B cell (primary cell): ENCODE measurements around the gene CCDC192. TPM values are rescaled to one million over a fixed set of nuclear protein-coding genes. Genes with fewer than 3 reads are reported as not detected.

Experiments
- ATAC-seq: fragments of 200-7000 bp; cut with Tn5 transposase; one replicate; pipeline ENCODE4 v1.10.0; 2021; ENCODE audit warnings: low read depth, mild to moderate bottlenecking, moderate number of reproducible peaks, moderate library complexity
- CTCF ChIA-PET: fragments of 350-600 bp; sonication (Branson Sonifier 250); formaldehyde crosslinking; loops from one replicate; lab custom pipeline; 2021; ENCODE audit warnings: antibody characterized with exemption, inconsistent platforms; lab: Charles Lee
- POLR2A ChIA-PET: fragments of 350-600 bp; sonication (Branson Sonifier 250); formaldehyde crosslinking; loops from one replicate; lab custom pipeline; 2021; ENCODE audit warnings: antibody characterized with exemption; lab: Charles Lee
- DNase-seq: peaks from one replicate; pipeline ENCODE4 v3.0.0; 2013
- H2AFZ ChIP-seq: 2 replicates; pipeline ENCODE4 v1.6.1; 2012; ENCODE audit warnings: mild to moderate bottlenecking, low read depth, low read length; ENCODE audit not compliant: insufficient read depth, poor library complexity, severe bottlenecking
- H3K27ac ChIP-seq, 2 donors: 1 replicate in 1 of 2; 2 replicates in 1 of 2; pipeline ENCODE4 v1.5.1; 2012 to 2013; ENCODE audit warnings: low read length in 2 of 2, mild to moderate bottlenecking in 2 of 2, moderate library complexity in 1 of 2
- H3K27me3 ChIP-seq, 4 experiments: fragments of 200-600 bp in 1 of 4; sonication (generic) in 1 of 4; replicated peaks in 1 of 4; 1 replicate in 2 of 4; 2 replicates in 2 of 4; pipeline versions ENCODE4 v1.6.1 to v1.7.0; 2013 to 2016; ENCODE audit warnings: low read length in 3 of 4, mild to moderate bottlenecking in 2 of 4, mixed read lengths in 1 of 4, moderate library complexity in 1 of 4; ENCODE audit not compliant: insufficient read depth in 4 of 4, control insufficient read depth in 3 of 4; ENCODE audit errors: control extremely low read depth in 1 of 4
- H3K36me3 ChIP-seq, 2 experiments: replicated peaks in 1 of 2; 1 replicate in 1 of 2; 2 replicates in 1 of 2; pipeline versions ENCODE4 v1.6.1 to v1.7.1; 2013; ENCODE audit warnings: low read length in 1 of 2; ENCODE audit not compliant: insufficient read depth in 2 of 2, control insufficient read depth in 1 of 2; ENCODE audit errors: control extremely low read depth in 1 of 2, extremely low read depth in 1 of 2
- H3K4me1 ChIP-seq, 2 donors: fragments of 200-600 bp in 1 of 2; sonication (generic) in 1 of 2; 1 replicate in 1 of 2; 2 replicates in 1 of 2; pipeline versions ENCODE4 v1.5.1 to v1.6.1; 2013 to 2017; ENCODE audit warnings: low read length in 2 of 2; ENCODE audit not compliant: control insufficient read depth in 2 of 2, insufficient read depth in 2 of 2
- H3K4me2 ChIP-seq: replicated peaks from 2 replicates; pipeline ENCODE3; 2012; ENCODE audit warnings: mild to moderate bottlenecking, low read depth, low read length; ENCODE audit not compliant: poor library complexity, severe bottlenecking
- H3K4me3 ChIP-seq, 5 experiments: fragments of 200-600 bp in 1 of 5; sonication (generic) in 1 of 5; 1 replicate in 3 of 5; 2 replicates in 2 of 5; pipeline versions ENCODE4 v1.5.1 to v1.7.0; 2011 to 2016; ENCODE audit warnings: low read length in 4 of 5, mild to moderate bottlenecking in 4 of 5, low read depth in 2 of 5, control low read depth in 1 of 5, moderate library complexity in 1 of 5; ENCODE audit not compliant: insufficient read depth in 1 of 5; ENCODE audit errors: control extremely low read depth in 1 of 5, extremely low read depth in 1 of 5
- H3K79me2 ChIP-seq: fragments of 200-600 bp; sonication (generic); one replicate; pipeline ENCODE4 v1.6.0; 2016; ENCODE audit warnings: low read length; ENCODE audit not compliant: control insufficient read depth, insufficient read depth
- H3K9ac ChIP-seq: fragments of 200-600 bp; sonication (generic); 2 replicates; pipeline ENCODE4 v1.6.1; 2017; ENCODE audit warnings: mild to moderate bottlenecking, low read length, moderate library complexity
- H3K9me3 ChIP-seq, 3 donors: one replicate each; pipeline versions ENCODE4 v1.6.1 to v1.7.1; 2013; ENCODE audit warnings: low read length in 2 of 3; ENCODE audit not compliant: control insufficient read depth in 2 of 3, insufficient read depth in 1 of 3; ENCODE audit errors: control extremely low read depth in 1 of 3
- H4K20me1 ChIP-seq: 2 replicates; pipeline ENCODE4 v1.6.0; 2012; ENCODE audit warnings: mild to moderate bottlenecking, low read length; ENCODE audit not compliant: insufficient read depth, control insufficient read depth, poor library complexity, severe bottlenecking
- H3K27ac Mint-ChIP-seq: one replicate; pipeline ENCODE4 v1.8.0; 2021; ENCODE audit warnings: mixed read lengths
- H3K27me3 Mint-ChIP-seq: one replicate; pipeline ENCODE4 v1.8.0; 2021; ENCODE audit warnings: mixed read lengths
- H3K4me1 Mint-ChIP-seq: one replicate; pipeline ENCODE4 v1.8.0; 2021; ENCODE audit warnings: mixed read lengths
- H3K4me3 Mint-ChIP-seq: one replicate; pipeline ENCODE4 v1.8.0; 2021; ENCODE audit warnings: mixed read lengths
- H3K9me3 Mint-ChIP-seq: one replicate; pipeline ENCODE4 v1.8.0; 2022; ENCODE audit warnings: mixed read lengths; ENCODE audit not compliant: insufficient read depth
- CTCF ChIP-seq: fragments of 200-600 bp; IDR thresholded peaks from one replicate; pipeline ENCODE4 v1.8.0; 2022; ENCODE audit warnings: antibody characterized with exemption, mild to moderate bottlenecking
- EZH2 ChIP-seq: IDR thresholded peaks from 2 replicates; pipeline ENCODE4 v1.6.1; 2012; ENCODE audit warnings: borderline replicate concordance, low read depth, mild to moderate bottlenecking, moderate library complexity, low read length; ENCODE audit not compliant: insufficient read depth, poor library complexity, severe bottlenecking
- WGBS: methylation state at CpG from one replicate; pipeline ENCODE4 v1.1.5; 2013; ENCODE audit warnings: missing lambda C conversion rate; ENCODE audit not compliant: insufficient coverage; 5-methylcytosine and 5-hydroxymethylcytosine counted together
- intact Hi-C: fragments of 100-400 bp; cut with micrococcal nuclease; formaldehyde crosslinking; loops from one replicate; pipeline ENCODE4 v1.10.0; 2022
- polyA plus RNA-seq: library from polyadenylated mRNA; depleted of rRNA; stranded (reverse); fragments of >200 nt; gene quantifications from 2 replicates; pipeline ENCODE4 v1.2.3, GENCODE V29; 2012
- total RNA-seq, 2 donors: library from RNA; stranded (reverse); fragments of 120-200 nt in 1 of 2; gene quantifications; 1 replicate in 1 of 2; 2 replicates in 1 of 2; pipeline versions ENCODE4 v1.2.3 to v1.2.4, GENCODE V29; 2013 to 2022

Gene CCDC192
- total and polyA plus RNA-seq, 2 donors (not counting 1 experiment from before 2014, with no cell fraction given) = not detected

GRCh38 chr5:127697894-127698600 lies 5.1 kb upstream of the CCDC192 start:
- POLR2A ChIA-PET = no interaction called here
- CTCF ChIA-PET = no interaction called here
- ATAC-seq (no peak), DNase-seq (no peak)
- Histone ChIP-seq H3K27ac (no peak overlapping the region), H3K27me3 (no peaks in the 10 kb centered on the region), H3K79me2 (no peaks in the 10 kb centered on the region), H3K36me3 (no peaks in the 10 kb centered on the region), H3K9ac (no peak overlapping the region), H2AFZ (no peak overlapping the region), H3K9me3 (no peaks in the 10 kb centered on the region), H4K20me1 (no peaks in the 10 kb centered on the region), H3K4me2 (no peak overlapping the region), H3K4me1 (no peaks in the 10 kb centered on the region), H3K4me3 (no peak overlapping the region)
- H3K4me1 Mint-ChIP-seq = no peaks in the 10 kb centered on the region
- no peak overlapping the region for H3K27ac Mint-ChIP-seq
- intact Hi-C loops = no loop called here
- no peak overlapping the region for H3K4me3 Mint-ChIP-seq
- 88% methylated on average over 1 of the region's 2 CpGs for WGBS
- no peaks in the 10 kb centered on the region for H3K27me3 Mint-ChIP-seq
- TF ChIP-seq EZH2 (no peak), CTCF (no peak)
- H3K9me3 Mint-ChIP-seq = no peaks in the 10 kb centered on the region

- Histone ChIP-seq H3K9ac (no peak overlapping the region), H3K9me3 (no peaks in the 10 kb centered on the region), H3K27ac (no peak overlapping the region), H2AFZ (no peak overlapping the region), H3K36me3 (no peaks in the 10 kb centered on the region), H3K4me3 (no peak overlapping the region), H3K4me2 (no peak overlapping the region), H3K79me2 (no peaks in the 10 kb centered on the region), H3K27me3 (no peaks in the 10 kb centered on the region), H4K20me1 (no peaks in the 10 kb centered on the region), H3K4me1 (no peaks in the 10 kb centered on the region)
- no peak for ATAC-seq
- no peak overlapping the region for H3K4me3 Mint-ChIP-seq
- ChIA-PET POLR2A (no interaction called here), CTCF (no interaction called here)
- 92% methylated on average over 1 of the region's 5 CpGs for WGBS
- H3K4me1 Mint-ChIP-seq = no peaks in the 10 kb centered on the region
- intact Hi-C loops = no loop called here
- no peak overlapping the region for H3K27ac Mint-ChIP-seq
- TF ChIP-seq CTCF (no peak), EZH2 (no peak)
- H3K27me3 Mint-ChIP-seq = no peaks in the 10 kb centered on the region
- no peak for DNase-seq
- no peaks in the 10 kb centered on the region for H3K9me3 Mint-ChIP-seq
Observed at GRCh38 chr5:127699416-127699815, 3.8 kb upstream of the CCDC192 start.
